Urinary bladder (tissue), 4 donors: ENCODE measurements around the gene CCDC85A. TPM values are rescaled to one million over a fixed set of nuclear protein-coding genes. Genes with fewer than 3 reads are reported as not detected.

ENCODE experiments used
- DNase-seq: peaks from one replicate; pipeline ENCODE4 v3.0.0-alpha.2; 2015; ENCODE audit errors: extremely low spot score
- H3K27ac ChIP-seq: one replicate; pipeline ENCODE4 v1.5.1; 2013; ENCODE audit warnings: low read depth, mild to moderate bottlenecking, moderate library complexity
- H3K36me3 ChIP-seq: one replicate; pipeline ENCODE4 v1.6.1; 2013; ENCODE audit warnings: mild to moderate bottlenecking, moderate library complexity; ENCODE audit not compliant: insufficient read depth
- H3K4me1 ChIP-seq: one replicate; pipeline ENCODE4 v1.6.1; 2013; ENCODE audit warnings: mild to moderate bottlenecking, moderate library complexity; ENCODE audit not compliant: insufficient read depth
- H3K4me3 ChIP-seq: one replicate; pipeline ENCODE4 v1.5.1; 2013; ENCODE audit warnings: low read depth, low read length
- WGBS: extraction: QIAGEN DNeasy Blood & Tissue Kit; methylation state at CpG from one replicate; pipeline ENCODE4 v1.1.7; 2013; 5-methylcytosine and 5-hydroxymethylcytosine counted together
- polyA plus RNA-seq: library from polyadenylated mRNA; stranded (reverse); fragments of 200-250 nt; gene quantifications from one replicate; pipeline ENCODE4 v1.2.3, GENCODE V29; 2013
- total RNA-seq: library from RNA; depleted of rRNA; stranded (reverse); fragments of >200 nt; gene quantifications from one replicate; pipeline ENCODE4 v1.2.3, GENCODE V29; 2014
- donor health status: healthy with polysubstance abuse.
- donor health status: healthy.

The CCDC85A gene
- total and polyA plus RNA-seq, 2 donors: 4.1 to 7.1 TPM

DNA sequence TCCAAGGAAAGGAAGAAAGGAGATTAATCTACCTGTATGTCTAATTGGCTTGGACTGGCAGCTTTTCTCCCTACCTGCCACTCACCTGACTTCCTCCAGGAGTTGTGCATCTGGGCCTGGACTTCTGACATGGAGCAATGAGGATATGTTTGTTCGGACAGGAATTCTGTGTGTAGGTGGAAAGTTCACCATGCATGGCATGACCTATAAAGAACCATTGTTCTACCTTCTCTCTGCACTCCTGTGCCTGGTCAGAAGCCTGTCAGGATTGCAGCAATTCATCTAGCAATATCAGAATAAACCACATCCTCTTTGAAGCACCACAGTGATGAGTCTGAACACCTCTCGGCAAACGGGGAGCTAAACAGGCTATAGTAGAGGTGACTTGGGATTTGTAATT lies 20.8 kb downstream of the CCDC85A start:
- Histone ChIP-seq H3K4me1 (no peaks in the 10 kb centered on the region), H3K4me3 (no peak overlapping the region), H3K36me3 (no peaks in the 10 kb centered on the region), H3K27ac (no peak overlapping the region)
- no peak for DNase-seq
- WGBS: 92% methylated on average over 3 of the region's 3 CpGs

DNA sequence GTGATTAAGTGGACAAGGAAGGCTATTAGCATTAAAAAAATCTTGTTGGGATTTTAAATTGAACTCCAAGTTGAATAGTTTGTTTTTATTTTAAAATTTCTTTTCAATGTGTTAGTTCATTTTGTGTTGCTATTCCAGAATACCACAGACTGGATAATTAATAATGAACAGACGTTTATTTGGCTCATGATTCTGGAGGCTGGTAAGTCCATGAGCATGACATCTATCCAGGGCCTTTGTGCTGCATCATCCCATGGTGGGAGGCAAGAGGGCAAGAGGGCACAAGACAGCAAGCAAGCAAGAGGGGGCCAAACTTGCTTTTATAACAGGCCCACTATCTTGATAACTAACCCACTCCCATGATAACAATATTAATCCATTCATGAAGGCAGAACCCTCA lies 22.5 kb downstream of the CCDC85A start:
- Histone ChIP-seq H3K27ac (no peak overlapping the region), H3K36me3 (no peaks in the 10 kb centered on the region), H3K4me1 (peaks cover 1% of the 10 kb centered on the region), H3K4me3 (no peak overlapping the region)
- 0% methylated on average over 1 of the region's 1 CpG for WGBS
- DNase-seq: no peak

- no peak overlapping the region for H3K27ac ChIP-seq
- no peak for DNase-seq
- peaks cover 1% of the 10 kb centered on the region for H3K4me1 ChIP-seq
- no peak overlapping the region for H3K4me3 ChIP-seq
- 63% methylated on average over 1 of the region's 1 CpG for WGBS
- H3K36me3 ChIP-seq: no peaks in the 10 kb centered on the region
Observed at GRCh38 chr2:56207760-56208159, 24.0 kb downstream of the CCDC85A start.

GRCh38 chr2:56208380-56208779 lies 24.6 kb downstream of the CCDC85A start:
- Histone ChIP-seq H3K4me3 (no peak overlapping the region), H3K4me1 (peaks cover 1% of the 10 kb centered on the region), H3K27ac (no peak overlapping the region), H3K36me3 (no peaks in the 10 kb centered on the region)
- DNase-seq: no peak
- 89% methylated on average over 1 of the region's 1 CpG for WGBS

- 88% methylated on average over 1 of the region's 1 CpG for WGBS
- Histone ChIP-seq H3K36me3 (no peaks in the 10 kb centered on the region), H3K4me3 (no peak overlapping the region), H3K4me1 (peaks cover 1% of the 10 kb centered on the region), H3K27ac (no peak overlapping the region)
- DNase-seq: no peak
Observed at GRCh38 chr2:56209701-56210100, 25.9 kb downstream of the CCDC85A start.

DNA sequence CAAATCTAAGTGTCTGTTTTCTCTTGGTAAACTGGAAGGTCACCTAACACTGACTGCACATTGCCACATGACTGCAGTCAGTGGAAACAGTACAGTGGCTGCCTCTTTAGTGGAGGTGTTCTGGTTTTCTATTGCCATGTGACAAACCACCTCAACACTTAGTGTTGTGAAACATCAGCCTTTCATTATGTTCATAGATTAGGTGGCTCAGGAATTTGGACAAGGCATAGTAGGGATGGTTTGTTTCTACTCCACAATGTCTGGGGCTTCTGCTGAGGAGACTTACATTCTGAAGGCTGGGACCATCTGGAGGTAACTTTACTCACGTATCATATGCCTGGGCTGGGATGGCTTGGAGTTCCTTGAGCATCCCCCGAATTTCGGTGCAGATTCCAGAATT lies 26.5 kb downstream of the CCDC85A start:
- Histone ChIP-seq H3K4me3 (no peak overlapping the region), H3K36me3 (no peaks in the 10 kb centered on the region), H3K27ac (no peak overlapping the region), H3K4me1 (peaks cover 1% of the 10 kb centered on the region)
- no peak for DNase-seq
- 98% methylated on average over 3 of the region's 3 CpGs for WGBS

DNA sequence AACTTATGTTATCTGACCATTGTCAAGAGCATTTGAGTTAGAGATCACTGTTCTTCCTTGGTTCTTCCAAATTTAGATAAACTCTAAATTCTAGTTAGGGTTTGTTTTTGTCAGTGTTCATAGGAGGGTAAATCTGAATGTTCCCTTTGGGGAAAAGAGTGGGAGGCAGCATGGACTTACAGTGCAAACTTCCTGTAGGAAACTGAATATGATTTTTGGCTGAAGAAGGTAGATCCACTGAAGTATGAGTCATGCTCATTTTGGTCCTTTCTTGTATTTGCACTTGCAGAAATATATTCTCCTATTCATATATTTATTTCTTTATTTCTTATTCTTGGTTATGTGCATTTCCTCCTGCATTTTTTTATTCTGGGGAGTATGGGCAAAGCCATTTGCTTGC lies 27.3 kb downstream of the CCDC85A start:
- DNase-seq: no peak
- Histone ChIP-seq H3K27ac (no peak overlapping the region), H3K36me3 (no peaks in the 10 kb centered on the region)

GRCh38 chr2:56215911-56216310 lies 32.1 kb downstream of the CCDC85A start:
- Histone ChIP-seq H3K27ac (no peak overlapping the region), H3K4me1 (no peaks in the 10 kb centered on the region), H3K4me3 (no peak overlapping the region), H3K36me3 (no peaks in the 10 kb centered on the region)
- no peak for DNase-seq
- 98% methylated on average over 2 of the region's 2 CpGs for whole genome bisulfite sequencing

More for the DNA sequence above, 27.3 kb downstream of the CCDC85A start:
- Histone ChIP-seq H3K4me1 (peaks cover 1% of the 10 kb centered on the region), H3K4me3 (no peak overlapping the region)

DNA sequence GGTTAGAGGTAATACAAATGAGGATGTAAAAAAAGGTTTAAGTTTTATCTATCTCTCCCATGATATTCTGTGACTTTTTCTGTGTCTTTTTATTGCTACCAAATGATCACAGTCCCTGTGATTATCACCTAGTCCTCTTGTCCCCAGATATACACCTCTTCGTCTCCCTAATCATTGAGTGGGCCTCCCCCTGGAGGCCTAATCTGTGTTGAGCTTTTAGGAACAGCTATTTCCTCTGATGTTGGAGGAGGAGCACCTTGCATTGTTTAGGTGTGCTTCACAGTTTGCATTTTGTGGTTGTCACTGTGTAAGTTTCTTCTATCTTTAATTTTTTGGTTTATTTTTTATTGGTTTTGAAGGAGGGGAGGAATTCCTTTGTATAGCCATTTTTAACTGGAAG lies 33.3 kb downstream of the CCDC85A start:
- Histone ChIP-seq H3K27ac (no peak overlapping the region), H3K4me3 (no peak overlapping the region), H3K36me3 (no peaks in the 10 kb centered on the region), H3K4me1 (no peaks in the 10 kb centered on the region)
- WGBS: 93% methylated on average over 1 of the region's 1 CpG
- DNase-seq: no peak

DNA sequence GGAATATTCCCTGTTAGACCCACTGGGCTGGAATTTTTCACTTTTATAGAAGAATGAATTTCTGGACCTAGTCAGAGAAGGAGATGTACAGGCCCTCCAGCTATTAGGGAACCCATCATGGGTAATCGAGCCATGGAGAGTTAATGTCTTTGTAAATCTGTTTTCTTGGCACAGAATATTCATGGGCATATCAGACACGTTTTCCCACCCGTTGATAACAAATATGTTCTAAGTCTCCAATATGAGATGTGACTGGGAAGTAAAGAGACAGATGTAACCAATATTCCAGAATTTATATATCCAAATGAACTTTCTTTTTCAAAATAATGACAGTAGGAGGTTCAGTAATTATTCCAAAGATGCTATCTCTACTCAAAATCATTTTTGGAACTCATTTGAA lies 38.7 kb downstream of the CCDC85A start:
- H3K4me1 ChIP-seq: no peaks in the 10 kb centered on the region
- no peaks in the 10 kb centered on the region for H3K36me3 ChIP-seq
- no peak for DNase-seq
- 80% methylated on average over 3 of the region's 3 CpGs for WGBS
- no peak overlapping the region for H3K27ac ChIP-seq
- H3K4me3 ChIP-seq: no peak overlapping the region

DNA sequence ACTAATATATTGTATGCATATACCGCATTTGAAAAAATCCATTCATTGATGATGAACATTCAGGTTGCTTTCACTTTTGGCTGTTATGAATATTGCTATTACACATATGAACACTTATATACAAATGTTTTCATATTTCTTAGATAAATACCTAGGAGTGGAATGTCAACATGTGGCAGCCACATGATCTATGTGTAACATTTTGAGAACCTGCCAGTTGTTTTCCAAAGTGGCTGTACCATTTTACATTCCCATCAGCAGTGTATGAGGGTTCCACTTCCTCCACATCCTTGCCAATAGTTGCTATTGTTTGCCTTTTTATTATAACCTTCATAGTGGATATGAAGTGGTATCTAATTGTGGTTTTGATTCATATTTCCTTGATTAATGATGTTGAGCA lies 40.5 kb downstream of the CCDC85A start:
- Histone ChIP-seq H3K27ac (no peak overlapping the region), H3K4me3 (no peak overlapping the region), H3K36me3 (no peaks in the 10 kb centered on the region), H3K4me1 (no peaks in the 10 kb centered on the region)
- no peak for DNase-seq
- WGBS: 98% methylated on average over 1 of the region's 1 CpG

GRCh38 chr2:56227811-56228210 lies 44.0 kb downstream of the CCDC85A start:
- H3K27ac ChIP-seq: no peak overlapping the region
- H3K4me3 ChIP-seq: no peak overlapping the region
- no peaks in the 10 kb centered on the region for H3K36me3 ChIP-seq
- H3K4me1 ChIP-seq: no peaks in the 10 kb centered on the region
- DNase-seq: no peak
- WGBS: 89% methylated on average over 1 of the region's 1 CpG

- H3K36me3 ChIP-seq: no peaks in the 10 kb centered on the region
- no peak overlapping the region for H3K4me3 ChIP-seq
- no peaks in the 10 kb centered on the region for H3K4me1 ChIP-seq
- DNase-seq: no peak
- 89% methylated on average over 6 of the region's 6 CpGs for WGBS
- H3K27ac ChIP-seq: no peak overlapping the region
Observed at GRCh38 chr2:56229397-56230060, 45.7 kb downstream of the CCDC85A start.

- H3K4me3 ChIP-seq: no peak overlapping the region
- no peaks in the 10 kb centered on the region for H3K4me1 ChIP-seq
- no peak overlapping the region for H3K27ac ChIP-seq
- 55% methylated on average over 2 of the region's 2 CpGs for WGBS
- no peaks in the 10 kb centered on the region for H3K36me3 ChIP-seq
- no peak for DNase-seq
Observed at GRCh38 chr2:56230156-56230555, 46.4 kb downstream of the CCDC85A start.

GRCh38 chr2:56231361-56231760 lies 47.6 kb downstream of the CCDC85A start:
- H3K4me1 ChIP-seq: no peaks in the 10 kb centered on the region
- 90% methylated on average over 3 of the region's 3 CpGs for WGBS

More at GRCh38 chr2:56231361-56231760, 47.6 kb downstream of the CCDC85A start:
- Histone ChIP-seq H3K4me3 (no peak overlapping the region), H3K36me3 (no peaks in the 10 kb centered on the region), H3K27ac (no peak overlapping the region)
- no peak for DNase-seq
